GM23248 (cell line): Measurements from ENCODE around the gene BTG1.

Source experiments
- EZH2 ChIP-seq: fragments of 200-600 bp; sonication (generic); IDR thresholded peaks from 2 replicates; pipeline ENCODE4 v1.6.1; 2018; ENCODE audit warnings: antibody characterized with exemption, mild to moderate bottlenecking; ENCODE audit not compliant: insufficient read depth, poor library complexity, severe bottlenecking
- EZH2phosphoT487 ChIP-seq: fragments of 200-600 bp; sonication (generic); IDR thresholded peaks from 2 replicates; pipeline ENCODE4 v1.6.1; 2018; ENCODE audit warnings: antibody characterized with exemption, moderate library complexity, mild to moderate bottlenecking, low read depth; ENCODE audit not compliant: insufficient read depth

- TF ChIP-seq EZH2 = no peak
- TF ChIP-seq EZH2phosphoT487 = no peak
These were observed 45.4 kb upstream of the BTG1 start for GRCh38 chr12:92191061-92191460.
